ENCODE data around the gene PMVK. TPM values are rescaled to one million over a fixed set of nuclear protein-coding genes. Genes with fewer than 3 reads are reported as not detected.

Gene PMVK
- total and polyA plus RNA-seq, 2 of the 8 experiments (the other 6 are each of a cell fraction or from before 2014, with no cell fraction given), result 23.8 to 26.5 TPM

- Histone ChIP-seq H3K23ac (ENCODE audit: insufficient read length) (no peak overlapping the region), H2BK15ac (ENCODE audit: low read length) (no peak overlapping the region), H2AK5ac (ENCODE audit: low read depth, low read length) (no peak overlapping the region), H3K27ac (ENCODE audit: low read depth, low read length) (no peak overlapping the region), H2BK12ac (ENCODE audit: low read depth, low read length) (no peak overlapping the region; the same call in 1 of the 2 replicates), H3K18ac (ENCODE audit: extremely low read depth, low read length) (no peak overlapping the region), H2BK120ac (replicated peaks; ENCODE audit: low read depth, low read length) (no peak overlapping the region), H4K20me1 (replicated peaks in 1 of 2; ENCODE audit: control insufficient read depth in 1 of 2, insufficient read depth in 2 of 2, low read length in 2 of 2) (no peaks in the 10 kb centered on the region), H4K8ac (ENCODE audit: extremely low read depth, insufficient read depth, low read length) (no peak overlapping the region), H3K4ac (replicated peaks; ENCODE audit: insufficient read length, low read depth, low read length) (no peak overlapping the region), H4K91ac (replicated peaks; ENCODE audit: insufficient read length, low read length) (no peak overlapping the region), H3K4me3 (ENCODE audit: extremely low read depth in 1 of 4, insufficient read depth in 2 of 4, low read depth in 3 of 4, low read length in 4 of 4) (no peak overlapping the region), H3K14ac (ENCODE audit: insufficient read length) (no peak overlapping the region), H3K4me2 (ENCODE audit: insufficient read depth in 1 of 2, low read depth in 2 of 2, low read length in 2 of 2) (no peak overlapping the region), H3K4me1 (replicated peaks in 1 of 4; ENCODE audit: control insufficient read depth in 3 of 4, insufficient read depth in 4 of 4, low read length in 3 of 4) (no peaks in the 10 kb centered on the region), H2AFZ (ENCODE audit: low read length) (no peak overlapping the region), H3K27me3 (replicated peaks in 1 of 4; ENCODE audit: control insufficient read depth in 3 of 4, extremely low read depth in 1 of 4, insufficient read depth in 3 of 4, low read length in 3 of 4) (no peaks in the 10 kb centered on the region), H3K56ac (replicated peaks; ENCODE audit: insufficient read length, low read depth, low read length) (no peak overlapping the region), H3K79me1 (ENCODE audit: low read depth, low read length) (no peaks in the 10 kb centered on the region), H3K79me2 (ENCODE audit: control insufficient read depth in 1 of 2, insufficient read depth in 2 of 2, low read length in 2 of 2) (no peaks in the 10 kb centered on the region), H2BK5ac (ENCODE audit: low read depth, low read length) (no peak overlapping the region), H3K9ac (replicated peaks in 1 of 4; ENCODE audit: extremely low read depth in 1 of 4, low read depth in 3 of 4, low read length in 3 of 4) (no peak overlapping the region), H3K9me3 (ENCODE audit: insufficient read depth in 2 of 2, low read depth in 1 of 2, low read length in 1 of 2) (peaks cover 9 to 12% of the 10 kb centered on the region in 2 experiments; a peak in 3 of 4 replicates), H3K23me2 (ENCODE audit: low read depth, low read length) (no peaks in the 10 kb centered on the region), H2BK20ac (ENCODE audit: low read length) (no peak overlapping the region), H3K36me3 (ENCODE audit: control insufficient read depth in 2 of 4, insufficient read depth in 4 of 4, low read length in 3 of 4) (no peaks in the 10 kb centered on the region), H4K5ac (ENCODE audit: insufficient read length, low read depth, low read length) (no peak overlapping the region)
- POLR2A ChIA-PET (ENCODE audit: partially characterized antibody), result interaction anchor here (1.4 to 2.4 kb wide), 3 partner anchors 11 to 58 kb away, joined by 3 to 6 read pairs (median 6); partner anchors contain the start of genes PMVK and SHC1
- WGBS, 2 experiments (ENCODE audit: extremely low coverage in 1 of 2, insufficient coverage in 1 of 2, insufficient read length in 1 of 2, insufficient replicate concordance in 2 of 2, low coverage in 1 of 2, low lambda C conversion rate in 2 of 2, missing lambda C conversion rate in 1 of 2), result 87% methylated on average over 8 of the region's 8 CpGs; no CpG with 5 or more reads in 1 of the 2 experiments
- FAIRE-seq, result no peak
- CTCF ChIA-PET (ENCODE audit: partially characterized antibody), result interaction anchor here (0.8 to 2.4 kb wide), 11 partner anchors 8 to 352 kb away, joined by 3 to 10 read pairs (median 5); partner anchors contain the start of gene PMVK
- TF ChIP-seq KDM5A (IDR thresholded peaks at IDR 0.05; ENCODE audit: low read length) (no peak), RNF2 (IDR thresholded peaks at IDR 0.05; ENCODE audit: borderline replicate concordance, low read depth, low read length, missing control alignments, poor library complexity, severe bottlenecking) (no peak), RAD21 (IDR thresholded peaks at IDR 0.05 in 1 of 2, conservative IDR thresholded peaks at IDR 0.05 in 1 of 2; ENCODE audit: low read depth in 2 of 2, low read length in 2 of 2) (no peak), TEAD4 (IDR thresholded peaks at IDR 0.05; ENCODE audit: low read depth, low read length) (no peak), RXRA (IDR thresholded peaks at IDR 0.05; ENCODE audit: insufficient read depth, low read depth, low read length) (no peak)
- no peak for DNase-seq (ENCODE audit: low read depth in 1 of 2, low spot score in 2 of 2)
Observed at GRCh38 chr1:154911691-154912550, 24.6 kb downstream of the PMVK start.

Data from H1 (cell line).